HepG2 (cell line): Measurements from ENCODE around the gene ATP5F1E. TPM values are rescaled to one million over a fixed set of nuclear protein-coding genes. Genes with fewer than 3 reads are reported as not detected.

Experiments used
- ARNT2 ChIP-seq: sonication (generic); formaldehyde crosslinking; IDR thresholded peaks from 2 replicates; pipeline ENCODE4 v1.8.0; 2022; ENCODE audit warnings: mild to moderate bottlenecking, low read depth, missing genetic modification reagents, moderate library complexity
- CBX1 ChIP-seq: IDR thresholded peaks from one replicate; pipeline ENCODE4 v1.6.1; 2016; ENCODE audit warnings: antibody characterized with exemption, low read depth
- HIVEP1 ChIP-seq: sonication (generic); formaldehyde crosslinking; IDR thresholded peaks from 2 replicates; pipeline ENCODE4 v1.4.0; 2020; ENCODE audit warnings: mild to moderate bottlenecking, missing genetic modification reagents
- IRX3 ChIP-seq: sonication (generic); formaldehyde crosslinking; IDR thresholded peaks from 2 replicates; pipeline ENCODE4 v1.8.1; 2023; ENCODE audit warnings: mild to moderate bottlenecking, low read depth, missing genetic modification reagents, borderline replicate concordance
- KMT2A ChIP-seq: sonication (generic); formaldehyde crosslinking; IDR thresholded peaks from 2 replicates; pipeline ENCODE4 v1.4.0; 2020; ENCODE audit warnings: missing genetic modification reagents
- MLXIP ChIP-seq: sonication (generic); formaldehyde crosslinking; IDR thresholded peaks from 2 replicates; pipeline ENCODE4 v1.9.0; 2021; ENCODE audit warnings: missing genetic modification reagents, borderline replicate concordance
- MTA3 ChIP-seq: sonication (generic); formaldehyde crosslinking; IDR thresholded peaks from 2 replicates; pipeline ENCODE4 v1.4.0; 2020; ENCODE audit warnings: missing genetic modification reagents
- NFIC ChIP-seq: IDR thresholded peaks from 2 replicates; pipeline ENCODE4 v1.6.1; 2012; ENCODE audit warnings: mild to moderate bottlenecking, low read length, inconsistent platforms
- POLR2A ChIP-seq, 2 experiments: IDR thresholded peaks; 2 replicates each; pipeline ENCODE4 v1.6.1; 2011; ENCODE audit warnings: low read depth in 2 of 2, low read length in 2 of 2, mild to moderate bottlenecking in 1 of 2, moderate library complexity in 1 of 2; ENCODE audit not compliant: insufficient read depth in 1 of 2
- RBFOX2 ChIP-seq: fragments of 200-400 bp; formaldehyde crosslinking; IDR thresholded peaks from 2 replicates; pipeline ENCODE4 v1.6.1; 2017; ENCODE audit warnings: low read depth, mild to moderate bottlenecking, low read length
- RBM22 ChIP-seq: fragments of 200-400 bp; formaldehyde crosslinking; optimal IDR thresholded peaks from 2 replicates; pipeline ENCODE3; 2017; ENCODE audit warnings: mild to moderate bottlenecking, low read length, moderate library complexity
- SP140L ChIP-seq: sonication (generic); formaldehyde crosslinking; IDR thresholded peaks from 2 replicates; pipeline ENCODE4 v1.4.0; 2020; ENCODE audit warnings: missing genetic modification reagents, borderline replicate concordance
- STAG1 ChIP-seq: sonication (generic); formaldehyde crosslinking; IDR thresholded peaks from 2 replicates; pipeline ENCODE4 v1.4.0; 2020; ENCODE audit warnings: missing genetic modification reagents
- ZFP36L1 ChIP-seq: sonication (generic); formaldehyde crosslinking; IDR thresholded peaks from 2 replicates; pipeline ENCODE4 v1.8.0; 2022; ENCODE audit warnings: mild to moderate bottlenecking, missing genetic modification reagents, moderate library complexity
- ZNF274 ChIP-seq: sonication (generic); formaldehyde crosslinking; IDR thresholded peaks from 2 replicates; pipeline ENCODE4 v1.5.1; 2020; ENCODE audit warnings: mild to moderate bottlenecking, missing genetic modification reagents
- ZNF513 ChIP-seq: sonication (generic); formaldehyde crosslinking; conservative IDR thresholded peaks from 2 replicates; pipeline ENCODE4 v1.5.0; 2020; ENCODE audit warnings: missing genetic modification reagents
- ZNF546 ChIP-seq: sonication (generic); formaldehyde crosslinking; conservative IDR thresholded peaks from 2 replicates; pipeline ENCODE4 v1.8.1; 2023; ENCODE audit warnings: mild to moderate bottlenecking, missing genetic modification reagents
- ZNF562 ChIP-seq: sonication (generic); formaldehyde crosslinking; IDR thresholded peaks from 2 replicates; pipeline ENCODE4 v1.8.0; 2022; ENCODE audit warnings: missing genetic modification reagents, borderline replicate concordance
- ZNF619 ChIP-seq: sonication (generic); formaldehyde crosslinking; IDR thresholded peaks from 2 replicates; pipeline ENCODE4 v1.4.0; 2020; ENCODE audit warnings: mild to moderate bottlenecking, missing genetic modification reagents
- ZNF724P ChIP-seq: sonication (generic); formaldehyde crosslinking; IDR thresholded peaks from 2 replicates; pipeline ENCODE4 v1.8.0; 2022; ENCODE audit warnings: missing genetic modification reagents, borderline replicate concordance
- ZNF766 ChIP-seq: sonication (generic); formaldehyde crosslinking; IDR thresholded peaks from 2 replicates; pipeline ENCODE4 v1.5.0; 2020; ENCODE audit warnings: missing genetic modification reagents, borderline replicate concordance
- ZNF800 ChIP-seq: sonication (generic); formaldehyde crosslinking; IDR thresholded peaks from 2 replicates; pipeline ENCODE4 v1.4.0; 2020; ENCODE audit warnings: missing genetic modification reagents
- polyA plus RNA-seq, 8 experiments: library from polyadenylated mRNA; depleted of rRNA in 3 of 8; stranded (reverse) in 7 of 8; unstranded in 1 of 8; fragments of >200 nt; fragmentation: Illumina TruSeq in 4 of 8; extraction: Trizol in 4 of 8; gene quantifications; 2 replicates each; pipeline versions ENCODE4 v1.2.1 to v1.2.3, GENCODE V29; 2011 to 2016; ENCODE audit warnings: low read depth in 4 of 8, missing spikeins in 1 of 8, mixed read lengths in 1 of 8; ENCODE audit not compliant: insufficient read depth in 1 of 8
- total RNA-seq, 5 experiments: library from RNA; depleted of rRNA; stranded (reverse); fragments of >200 nt; fragmentation: Illumina TruSeq; extraction: Trizol; gene quantifications; 2 replicates each; pipeline ENCODE4 v1.2.3, GENCODE V29; 2016; ENCODE audit warnings: low read depth in 1 of 5

The ATP5F1E gene
- total and polyA plus RNA-seq, 2 of the 13 experiments (the other 11 are each of a cell fraction or from before 2014, with no cell fraction given): 121 to 134 TPM

GRCh38 chr20:58981628-58982364 lies 50.3 kb downstream of the ATP5F1E start (continued):
- TF ChIP-seq POLR2A (IDR thresholded peaks at IDR 0.05; ENCODE audit: insufficient read depth in 1 of 2, low read depth in 2 of 2, low read length in 2 of 2): peak in 1 of 2 experiments; percentile 36; a peak in 2 of 4 replicates
- no peak for TF ChIP-seq SP140L (CRISPR knock-in tag)
- TF ChIP-seq CBX1: no peak
- TF ChIP-seq MLXIP: 0 out of 2 replicates have a peak, but pooled peaks have one; percentile 16
- TF ChIP-seq ZNF274 (CRISPR knock-in tag): peak; percentile 25; the same call in 1 of the 2 replicates
- TF ChIP-seq KMT2A: peak; percentile 19; the same call in 1 of the 2 replicates
- peak; percentile 30; the same call in 1 of the 2 replicates for TF ChIP-seq ZNF800
- peak; percentile 53; the same call in 1 of the 2 replicates for TF ChIP-seq ZFP36L1 (CRISPR knock-in tag)
- TF ChIP-seq STAG1 (CRISPR knock-in tag): 0 out of 2 replicates have a peak, but pooled peaks have one; percentile 4
- TF ChIP-seq ZNF766 (CRISPR knock-in tag): peak; percentile 10; the same call in 1 of the 2 replicates
- 0 out of 2 replicates have a peak, but pooled peaks have one; percentile 59 for TF ChIP-seq IRX3 (CRISPR knock-in tag)
- TF ChIP-seq ZNF724P: peak; percentile 47; the same call in 1 of the 2 replicates
- TF ChIP-seq ZNF619 (CRISPR knock-in tag): 0 out of 2 replicates have a peak, but pooled peaks have one; percentile 41
- TF ChIP-seq RBFOX2: no peak
- no peak; the same call in 1 of the 2 replicates for TF ChIP-seq NFIC
- no peak for TF ChIP-seq MTA3
- TF ChIP-seq ZNF546 (CRISPR knock-in tag): peak; percentile 86
- TF ChIP-seq ZNF562 (CRISPR knock-in tag): no peak
- peak; percentile 43; the same call in 1 of the 2 replicates for TF ChIP-seq ARNT2 (CRISPR knock-in tag)
- no peak for TF ChIP-seq ZNF513 (CRISPR knock-in tag)
- no peak; the same call in 1 of the 2 replicates for TF ChIP-seq HIVEP1 (CRISPR knock-in tag)
- peak; percentile 66 for TF ChIP-seq RBM22
